Putamen (tissue), 1 donor: ENCODE results near the gene TMEM116.
"Not testable (repeated sequence)": the region's sequence is repeated elsewhere in the genome, so short reads cannot be mapped to it uniquely, and the experiment has no call there.

Experiments
- DNase-seq: peaks from one replicate; pipeline ENCODE4 v3.0.0-alpha.2; 2016; ENCODE audit warnings: low spot score

Gene TMEM116

DNA sequence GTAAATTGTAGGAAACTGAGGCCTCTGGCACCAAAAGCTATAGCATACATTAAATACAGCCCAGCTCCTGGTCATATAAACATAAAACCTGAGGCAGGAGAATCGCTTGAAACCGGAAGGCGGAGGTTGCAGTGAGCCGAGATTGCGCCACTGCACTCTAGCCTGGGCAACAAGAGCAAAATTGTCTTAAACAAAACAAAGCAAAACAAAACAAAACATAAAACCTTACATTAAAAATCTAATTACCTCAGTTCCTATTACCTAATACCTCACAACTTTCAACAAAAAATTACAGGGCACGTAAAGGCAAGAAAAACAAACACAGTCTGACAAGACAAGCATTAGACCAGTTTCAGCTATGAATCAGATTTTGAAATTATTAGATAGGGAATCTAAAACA, 36.7 kb downstream of the TMEM116 start:
- DNase-seq = no peak

DNA sequence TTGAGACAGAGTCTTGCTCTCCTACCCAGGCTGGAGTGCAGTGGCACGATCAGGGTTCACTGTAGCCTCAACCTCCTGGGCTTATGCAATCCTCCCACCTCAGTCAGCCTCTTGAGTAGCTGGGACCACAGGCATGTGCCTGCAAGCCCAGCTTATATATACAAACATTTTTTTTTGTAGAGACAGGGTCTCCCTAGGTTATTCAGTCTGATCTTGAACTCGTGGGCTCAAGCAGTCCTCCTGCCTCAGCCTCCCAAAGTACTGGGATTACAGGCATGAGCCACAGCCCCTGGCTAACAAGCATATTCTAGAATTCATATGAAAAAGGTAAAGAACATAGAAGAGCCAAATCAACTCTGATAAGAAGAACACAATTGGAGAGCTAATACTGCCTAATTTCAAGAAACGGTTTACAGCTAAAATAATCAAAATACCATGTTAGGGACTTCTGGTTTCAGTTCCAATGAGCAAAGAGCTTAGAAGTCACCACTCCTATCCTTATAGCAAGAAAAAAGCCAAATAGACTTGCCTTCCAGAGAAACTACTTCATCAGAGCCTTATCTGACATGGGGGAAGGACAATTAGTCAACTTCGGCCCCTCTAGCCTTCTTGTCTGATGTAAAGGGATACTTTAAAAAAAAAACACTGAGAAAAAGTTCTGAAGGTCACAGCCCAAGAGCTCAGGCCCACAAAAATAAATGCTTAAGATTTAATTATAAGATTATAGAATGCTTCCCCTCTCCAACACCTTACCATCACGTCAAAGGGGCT, 37.6 kb downstream of the TMEM116 start:
- DNase-seq = no peak

DNA sequence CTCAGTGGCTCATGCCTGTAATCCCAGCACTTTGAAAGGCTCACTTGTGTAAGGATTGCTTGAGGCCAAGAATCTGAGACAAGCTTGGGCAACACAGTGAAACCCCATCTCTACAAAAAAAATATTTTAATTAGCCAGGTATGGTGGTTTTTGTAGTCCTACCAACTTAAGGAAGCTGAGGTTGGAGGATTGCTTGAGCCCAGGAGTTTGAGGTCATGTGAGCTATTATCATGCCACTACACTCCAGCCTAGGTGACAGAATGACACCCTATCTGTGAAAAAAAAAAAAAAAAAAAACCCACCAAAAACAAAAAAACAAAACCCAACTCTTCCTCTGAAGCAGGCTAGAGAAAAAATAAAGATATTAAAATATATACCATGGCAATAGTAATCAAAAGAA, 41.2 kb downstream of the TMEM116 start:
- DNase-seq = no peak

DNA sequence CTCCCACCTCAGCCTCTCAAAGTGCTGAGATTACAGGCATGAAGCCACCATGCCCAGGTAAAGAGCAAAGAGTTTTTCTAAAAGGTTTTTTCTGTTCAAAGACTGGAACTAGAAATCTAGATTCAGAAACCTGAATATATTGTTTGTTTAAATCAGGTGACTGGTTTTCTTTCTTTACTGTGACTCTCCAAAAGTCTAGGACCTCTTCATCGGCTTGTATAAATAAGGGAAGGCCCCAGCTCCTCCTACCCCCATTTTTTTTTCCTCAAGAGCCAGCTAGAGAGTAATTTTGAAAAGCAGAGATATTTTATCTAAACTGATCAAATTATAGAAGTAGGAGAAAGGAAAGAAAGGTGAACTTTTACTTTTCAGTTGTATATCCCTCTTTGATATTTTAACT, 48.0 kb downstream of the TMEM116 start:
- no peak for DNase-seq

DNA sequence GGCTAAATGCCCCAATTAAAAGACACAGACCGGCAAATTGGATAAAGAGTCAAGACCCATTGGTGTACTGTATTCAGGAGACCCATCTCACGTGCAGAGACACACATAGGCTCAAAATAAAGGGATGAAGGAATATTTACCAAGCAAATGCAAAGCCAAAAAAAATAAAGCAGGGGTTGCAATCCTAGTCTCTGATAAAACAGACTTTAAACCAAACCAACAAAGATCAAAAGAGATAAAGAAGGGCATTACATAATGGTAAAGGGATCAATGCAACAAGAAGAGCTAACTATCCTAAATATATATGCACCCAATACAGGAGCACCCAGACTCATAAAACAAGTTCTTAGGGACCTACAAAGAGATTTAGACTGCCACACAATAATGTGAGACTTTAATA, 53.4 kb downstream of the TMEM116 start:
- DNase-seq = not testable (repeated sequence)

DNA sequence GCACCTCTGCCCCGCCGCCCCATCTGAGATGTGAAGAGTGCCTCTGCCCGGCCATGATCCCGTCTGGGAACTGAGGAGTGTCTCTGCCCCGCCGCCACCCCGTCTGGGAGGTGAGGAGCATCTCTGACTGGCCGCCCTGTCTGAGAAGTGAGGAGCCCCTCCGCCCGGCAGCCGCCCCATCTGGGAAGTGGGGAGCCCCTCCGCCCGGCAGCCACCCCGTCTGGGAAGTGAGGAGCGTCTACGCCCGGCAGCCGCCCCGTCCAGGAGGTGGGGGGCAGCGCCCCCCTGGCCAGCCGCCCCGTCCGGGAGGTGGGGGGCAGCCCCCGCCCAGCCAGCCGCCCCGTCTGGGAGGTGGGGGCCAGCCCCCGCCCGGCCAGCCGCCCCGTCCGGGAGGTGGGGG, 55.7 kb downstream of the TMEM116 start:
- not testable (repeated sequence) for DNase-seq

DNA sequence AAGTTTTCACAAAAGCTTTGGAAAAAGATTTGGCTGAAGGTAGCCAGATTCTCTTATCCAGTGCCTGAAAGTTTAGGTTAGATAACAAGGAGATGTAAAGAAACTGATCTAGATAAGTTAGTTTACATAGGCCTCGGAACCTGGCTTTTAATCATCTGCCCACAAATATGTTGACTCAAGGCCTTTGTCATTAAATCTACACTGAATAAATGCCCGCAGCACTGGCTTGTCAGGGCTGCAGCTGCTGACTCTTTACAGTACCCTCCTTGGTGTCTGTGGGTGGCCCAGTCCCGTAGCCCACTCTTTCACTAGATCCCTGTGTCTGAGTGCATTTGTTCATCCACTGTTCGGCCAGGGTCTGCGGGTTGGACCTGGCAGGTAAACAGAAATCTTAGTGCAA, 58.0 kb downstream of the TMEM116 start:
- DNase-seq = no peak

DNA sequence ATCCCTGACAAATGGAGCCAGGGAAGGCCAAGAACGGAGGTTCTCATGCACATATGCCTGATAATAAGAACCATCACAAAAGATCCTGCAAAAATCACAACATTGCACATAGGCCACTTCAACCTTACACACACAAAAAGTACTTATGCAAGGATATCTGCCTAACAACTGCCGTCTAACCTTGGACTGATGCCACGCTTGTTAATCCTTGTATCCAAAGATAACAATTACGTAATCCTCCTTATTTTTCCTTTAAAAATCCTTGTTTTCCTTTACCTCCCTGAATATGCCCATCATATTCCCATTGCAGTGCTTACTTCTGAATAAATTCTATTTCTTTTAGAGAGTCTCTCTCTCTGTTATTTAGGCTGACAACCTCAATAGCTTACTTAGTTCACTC, 59.5 kb downstream of the TMEM116 start:
- DNase-seq = no peak

DNA sequence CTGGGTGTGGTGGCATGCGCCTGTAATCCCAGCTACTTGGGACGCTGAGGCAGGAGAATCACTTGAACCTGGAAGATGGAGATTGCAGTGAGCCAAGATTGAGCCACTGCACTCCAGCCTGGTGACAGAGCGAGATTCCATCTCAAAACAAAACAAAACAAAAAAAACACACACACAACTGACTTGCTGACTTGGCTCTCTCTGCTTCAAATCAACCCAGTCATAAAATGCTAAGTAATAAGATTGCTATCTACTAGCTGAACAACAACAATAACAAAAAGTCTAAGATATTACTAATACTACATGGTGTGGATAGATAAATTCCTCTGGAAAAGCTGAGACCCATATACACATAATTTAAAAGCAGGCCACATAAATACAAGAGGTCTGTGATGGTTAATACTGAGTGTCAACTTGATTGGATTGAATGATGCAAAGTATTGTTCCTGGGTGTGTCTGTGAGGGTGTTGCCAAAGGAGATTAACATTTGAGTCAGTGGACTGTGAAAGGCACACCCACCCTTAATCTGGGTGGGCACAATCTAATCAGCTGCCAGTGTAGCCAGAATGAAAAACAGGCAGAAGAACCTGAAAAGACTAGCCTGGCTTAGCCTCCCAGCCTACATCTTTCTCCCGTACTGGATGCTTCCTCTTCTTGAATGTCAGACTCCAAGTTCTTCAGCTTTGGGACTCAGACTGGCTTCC, 60.7 kb downstream of the TMEM116 start:
- DNase-seq = not testable (repeated sequence)

DNA sequence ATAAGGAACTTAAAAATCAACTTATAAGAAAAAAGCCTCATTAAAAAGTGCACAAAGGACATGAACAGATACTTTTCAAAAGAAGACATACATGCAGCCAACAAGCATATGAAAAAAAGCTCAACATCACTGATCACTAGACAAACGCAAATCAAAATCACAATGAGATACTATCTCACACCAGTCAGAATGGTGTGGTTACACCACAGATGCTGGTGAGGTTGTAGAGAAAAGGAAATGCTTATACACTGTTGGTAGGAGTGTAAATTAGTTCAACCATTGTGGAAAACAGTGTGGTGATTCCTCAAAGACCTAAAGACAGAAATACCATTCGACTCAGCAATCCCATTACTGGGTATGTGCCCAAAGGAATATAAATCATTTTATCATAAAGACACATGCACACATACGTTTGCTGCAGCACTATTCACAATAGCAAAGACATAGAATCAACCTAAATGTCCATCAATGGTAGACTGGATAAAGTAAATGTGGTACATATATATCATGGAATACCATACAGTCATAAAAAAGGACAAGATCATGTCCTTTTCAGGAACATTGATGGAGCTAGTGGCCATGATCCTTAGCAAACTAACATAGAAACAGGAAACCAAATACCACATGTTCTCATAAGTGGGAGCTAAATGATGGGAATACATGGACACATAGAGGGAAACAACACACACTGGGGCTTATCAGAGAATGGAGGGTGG, 61.8 kb downstream of the TMEM116 start:
- DNase-seq = not testable (repeated sequence)

DNA sequence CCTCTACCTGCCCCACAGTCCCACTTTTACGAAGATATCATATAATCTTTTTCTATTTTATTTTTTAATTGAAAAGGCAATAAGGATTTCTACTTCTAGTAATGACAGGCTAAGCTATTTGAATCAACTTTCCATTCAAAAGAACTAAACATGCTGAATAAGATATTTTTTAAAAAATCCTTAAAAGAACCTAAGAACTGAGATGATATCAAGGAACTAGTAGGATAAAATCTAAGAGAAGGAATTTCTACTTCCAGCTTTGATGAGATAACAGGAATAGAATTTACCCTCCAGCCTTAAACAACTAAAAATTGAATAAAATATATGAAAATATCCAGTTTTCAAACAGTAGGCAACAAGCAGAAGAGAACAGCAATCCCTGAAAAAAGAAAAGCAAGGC, 69.0 kb downstream of the TMEM116 start:
- no peak for DNase-seq

DNA sequence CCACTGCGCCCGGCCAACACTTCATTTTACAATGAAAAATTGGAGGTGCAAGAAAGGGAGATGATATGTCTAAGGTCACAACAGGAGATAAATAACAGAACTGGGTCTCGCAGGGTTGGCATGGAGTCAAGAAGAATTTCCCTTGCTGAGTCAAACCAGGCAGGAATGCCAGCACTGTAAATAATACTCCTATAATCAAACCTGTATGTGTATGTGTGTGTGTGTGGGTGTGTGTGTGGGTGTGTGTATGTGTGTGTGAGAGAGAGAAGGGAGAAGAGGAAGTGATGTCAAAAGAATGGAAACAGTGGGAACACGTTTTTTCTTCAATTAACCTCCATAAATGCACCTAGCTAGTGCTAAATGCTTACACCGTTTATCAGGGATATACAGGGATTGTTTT, 70.4 kb downstream of the TMEM116 start:
- no peak for DNase-seq

DNA sequence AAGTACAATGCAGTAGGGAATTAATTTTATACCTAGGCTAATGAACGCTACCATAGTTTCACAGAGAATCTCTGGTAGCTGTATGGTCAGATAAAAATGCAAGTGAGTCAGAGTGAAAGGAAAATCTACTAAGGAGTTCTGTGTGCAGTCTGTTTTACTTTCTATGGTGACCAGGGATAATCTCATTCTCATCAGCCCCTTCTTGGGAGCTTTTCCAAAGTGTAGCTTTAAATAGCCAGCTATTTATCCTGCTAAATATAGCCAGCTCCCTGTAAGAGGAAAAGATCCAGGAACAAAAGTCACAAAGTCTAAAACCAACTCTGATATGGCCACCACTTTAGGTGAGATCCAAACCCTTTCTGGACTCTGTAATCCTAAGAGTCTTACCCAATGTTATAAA, 75.5 kb downstream of the TMEM116 start:
- no peak for DNase-seq

DNA sequence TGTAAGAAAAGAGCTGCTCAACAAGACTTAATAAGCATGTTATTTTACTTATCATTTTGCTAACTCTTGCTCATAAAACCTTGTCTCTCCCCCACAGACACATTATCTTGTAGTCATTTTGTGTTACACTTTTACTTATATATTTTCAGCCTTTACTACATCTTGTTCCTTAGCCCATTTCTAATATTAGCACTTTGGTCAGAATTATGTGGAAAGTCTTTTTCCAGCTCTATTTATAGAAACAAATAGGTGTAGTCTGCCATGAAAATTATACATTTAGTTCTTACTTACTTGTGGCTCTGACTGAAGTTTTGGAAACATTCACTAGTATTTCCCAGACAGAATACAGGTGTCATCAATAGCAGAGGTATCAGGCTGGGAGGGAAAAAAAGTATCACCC, 76.1 kb downstream of the TMEM116 start:
- DNase-seq = no peak

DNA sequence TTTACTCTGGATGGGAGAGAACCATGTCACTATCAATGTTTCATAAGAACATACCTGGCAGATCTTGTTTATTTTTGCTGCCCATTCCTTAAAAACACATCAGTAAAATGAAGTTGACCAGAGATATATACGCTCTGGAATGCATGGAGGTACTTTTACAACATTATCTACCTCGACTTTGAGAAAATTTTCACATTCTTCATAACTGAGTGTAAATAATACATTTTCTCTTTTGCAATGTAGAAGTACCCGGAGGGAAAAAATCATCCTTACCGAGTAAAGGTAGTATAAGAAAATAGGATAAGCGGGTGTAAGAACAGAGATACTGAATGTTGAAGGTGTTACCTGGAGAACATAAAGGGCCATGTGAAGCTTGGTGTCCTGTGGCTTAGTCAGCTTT, 80.7 kb downstream of the TMEM116 start:
- DNase-seq = no peak

DNA sequence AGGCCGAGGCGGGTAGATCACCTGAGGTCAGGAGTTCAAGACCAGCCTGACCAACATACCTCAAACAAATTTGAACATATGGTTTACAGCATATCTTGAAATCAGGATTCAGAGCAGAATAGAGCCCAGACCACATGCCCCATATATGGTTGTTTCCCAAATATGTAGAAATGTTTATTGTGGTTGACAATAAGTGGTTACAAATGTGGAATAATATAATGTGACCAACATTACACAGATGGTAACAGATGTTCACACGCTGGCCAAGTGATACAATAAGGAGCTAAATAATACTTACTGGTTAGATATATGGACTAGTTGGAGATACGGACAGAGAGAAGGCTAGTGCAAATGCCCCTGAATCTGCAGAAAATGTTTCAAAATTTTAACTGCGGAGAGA, 85.6 kb downstream of the TMEM116 start:
- DNase-seq = no peak

DNA sequence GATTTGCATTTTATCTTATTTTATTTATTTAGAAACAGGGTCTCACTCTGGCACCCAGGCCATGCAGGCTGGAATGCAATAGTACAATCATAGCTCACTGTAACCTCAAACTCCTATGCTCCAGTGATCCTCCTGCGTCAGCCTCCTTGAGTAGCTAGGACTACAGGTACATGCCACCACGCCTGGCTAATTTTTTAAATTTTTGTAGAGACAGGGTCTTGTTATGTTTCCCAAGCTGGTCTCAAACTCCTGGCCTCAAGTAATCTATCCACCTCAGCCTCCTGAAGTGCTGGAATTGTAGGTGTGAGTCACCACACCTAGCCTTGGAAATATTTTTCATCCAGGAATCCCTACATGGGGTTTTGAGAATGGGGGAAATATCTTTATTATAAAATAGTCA, 86.3 kb downstream of the TMEM116 start:
- no peak for DNase-seq

DNA sequence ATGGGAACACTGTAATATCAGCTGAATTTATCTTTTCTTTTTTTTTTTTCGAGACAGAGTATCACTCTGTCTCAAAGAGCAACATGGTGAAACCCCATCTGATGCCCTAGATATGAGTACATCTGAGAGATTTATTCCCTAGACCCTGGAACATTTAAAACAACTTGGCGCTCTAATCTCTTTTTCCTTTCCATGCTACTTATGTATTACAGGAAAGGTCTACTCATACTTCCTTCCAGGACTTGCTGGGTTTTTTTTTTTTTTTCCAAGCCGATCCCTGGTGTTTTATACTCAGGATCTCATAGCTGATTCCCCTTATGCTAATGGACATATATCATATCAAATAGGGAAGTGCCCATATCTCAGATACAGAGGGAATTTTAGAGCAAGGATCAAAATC, 87.8 kb downstream of the TMEM116 start:
- DNase-seq = no peak

DNA sequence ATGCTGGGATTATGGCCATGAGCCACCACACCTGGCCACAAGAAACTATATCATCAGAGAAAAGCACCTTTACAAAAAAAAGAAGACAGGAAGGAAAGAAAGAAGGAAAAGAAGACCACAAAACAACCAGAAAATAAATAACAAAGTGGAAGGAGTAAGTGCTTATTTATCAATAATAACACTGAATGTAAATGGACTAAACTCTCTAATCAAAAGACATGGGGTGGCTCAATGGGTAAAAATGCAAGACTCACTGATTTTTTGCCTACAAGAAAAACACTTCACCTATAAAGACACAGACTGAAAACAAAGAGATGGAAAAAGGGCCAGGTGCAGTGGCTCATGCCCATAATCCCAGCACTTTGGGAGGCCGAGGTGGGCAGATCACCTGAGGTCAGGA, 105.2 kb downstream of the TMEM116 start:
- DNase-seq = no peak

DNA sequence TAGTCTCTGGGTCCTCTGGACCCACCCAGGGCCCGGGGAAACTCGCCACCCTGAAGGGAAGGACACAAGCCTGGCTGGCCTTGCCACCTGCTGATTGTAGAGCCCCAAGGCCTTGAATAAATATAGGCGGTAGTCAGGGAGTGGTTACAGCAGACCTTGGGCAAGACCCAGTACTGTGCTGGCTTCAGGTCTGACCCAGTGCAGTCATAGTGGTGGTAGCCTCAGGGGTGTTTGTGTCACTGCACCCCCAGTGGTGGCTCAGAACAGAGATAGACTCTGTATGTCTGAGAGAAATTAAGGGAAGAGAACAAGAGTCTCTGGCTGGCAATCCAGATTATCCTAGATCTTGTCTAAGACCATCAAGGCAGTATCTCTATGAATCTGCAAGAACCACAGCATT, 107.5 kb downstream of the TMEM116 start:
- no peak for DNase-seq

DNA sequence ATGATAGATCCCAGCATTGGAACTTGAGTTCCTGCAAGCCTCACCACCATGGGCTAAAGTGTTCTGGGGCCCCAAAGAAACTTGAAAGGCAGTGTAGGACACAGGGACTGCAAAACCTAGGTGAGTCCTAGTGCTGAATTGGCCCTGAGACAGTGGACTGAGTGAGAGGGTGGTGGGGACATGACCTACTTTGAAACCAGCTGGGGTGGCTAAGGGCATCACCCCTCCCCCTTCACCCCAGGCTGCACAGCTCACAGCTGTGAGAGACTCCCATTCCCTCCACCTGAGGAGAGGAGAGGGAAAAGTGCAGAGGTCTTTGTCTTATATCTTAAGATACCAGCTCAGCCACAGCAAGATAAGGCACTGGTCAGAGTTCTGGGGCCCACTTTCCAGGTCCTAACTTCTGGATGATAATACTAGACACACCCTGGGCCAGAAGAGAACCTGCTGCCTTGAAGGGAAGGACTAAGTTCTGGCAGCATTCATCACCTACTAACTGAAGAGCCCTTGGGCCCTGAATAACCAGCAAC, 108.5 kb downstream of the TMEM116 start:
- no peak for DNase-seq

DNA sequence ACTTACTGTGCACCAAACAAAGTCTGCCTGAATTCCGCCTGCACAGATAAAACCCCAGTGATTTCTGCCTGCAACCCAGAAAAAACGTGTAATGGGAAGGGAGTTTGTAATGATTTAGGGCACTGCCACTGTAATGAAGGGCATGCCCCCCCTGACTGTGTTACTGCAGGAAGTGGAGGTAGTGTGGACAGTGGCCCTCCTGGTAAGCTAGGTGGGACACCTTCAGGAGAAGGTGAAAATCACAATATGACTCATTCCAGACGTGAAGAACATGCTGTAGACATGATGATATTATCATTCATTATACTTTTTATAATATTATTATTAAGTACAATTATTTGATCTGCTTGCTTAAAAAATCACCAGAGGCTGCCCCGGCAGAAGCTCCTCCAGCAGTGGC, 111.8 kb downstream of the TMEM116 start:
- no peak for DNase-seq

DNA sequence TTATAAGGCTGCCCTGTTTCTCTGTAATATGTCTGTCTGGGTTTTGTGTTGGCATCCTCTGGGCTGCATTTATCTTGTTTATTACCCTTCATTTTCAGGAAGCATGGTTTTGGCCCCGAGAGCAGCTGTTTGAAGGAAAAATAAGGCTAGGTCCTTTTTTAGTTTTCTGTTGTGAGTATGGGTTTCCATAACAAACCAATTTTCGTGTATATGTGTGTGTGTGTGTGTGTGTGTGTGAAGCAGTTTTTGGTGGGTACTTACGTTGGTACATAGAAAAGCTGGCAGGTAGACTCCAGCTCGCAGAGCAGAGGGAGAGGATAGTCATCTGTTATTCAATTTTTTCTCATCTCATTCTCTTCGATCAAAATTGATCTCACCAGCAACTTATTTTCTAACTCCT, 118.4 kb downstream of the TMEM116 start:
- no peak for DNase-seq
